Duodenal mucosa (tissue), 2 donors: Measurements from ENCODE around the gene FAM78A.

ENCODE experiments used
- H3K27ac ChIP-seq: one replicate; pipeline ENCODE4 v1.7.0; 2013; ENCODE audit warnings: low read depth, low read length
- H3K27me3 ChIP-seq, 2 donors: one replicate each; pipeline ENCODE4 v1.7.0; 2013; ENCODE audit warnings: low read length in 2 of 2, control low read depth in 1 of 2; ENCODE audit not compliant: insufficient read depth in 2 of 2, control insufficient read depth in 1 of 2
- H3K36me3 ChIP-seq, 2 donors: one replicate each; pipeline ENCODE4 v1.7.0; 2013; ENCODE audit warnings: low read length in 2 of 2, control low read depth in 1 of 2; ENCODE audit not compliant: insufficient read depth in 2 of 2, control insufficient read depth in 1 of 2
- H3K4me1 ChIP-seq, 2 donors: one replicate each; pipeline ENCODE4 v1.7.0; 2013; ENCODE audit warnings: low read length in 2 of 2, control low read depth in 1 of 2; ENCODE audit not compliant: insufficient read depth in 2 of 2, control insufficient read depth in 1 of 2
- H3K4me3 ChIP-seq, 2 donors: one replicate each; pipeline ENCODE4 v1.7.0; 2013; ENCODE audit warnings: low read length in 2 of 2, low read depth in 1 of 2
- H3K9ac ChIP-seq, 2 donors: one replicate each; pipeline ENCODE4 v1.7.0; 2013; ENCODE audit warnings: low read length in 2 of 2, low read depth in 1 of 2
- H3K9me3 ChIP-seq, 2 donors: one replicate each; pipeline ENCODE4 v1.7.0; 2013; ENCODE audit warnings: low read length in 2 of 2, control low read depth in 1 of 2; ENCODE audit not compliant: control insufficient read depth in 1 of 2

The FAM78A gene

GRCh38 chr9:131281119-131281965 lies 5.0 kb upstream of the FAM78A start:
- Histone ChIP-seq H3K36me3 (no peaks in the 10 kb centered on the region), H3K4me3 (no peak overlapping the region), H3K27ac (no peak overlapping the region), H3K27me3 (peaks cover 19 to 22% of the 10 kb centered on the region in 2 donors), H3K4me1 (peaks cover 6 to 9% of the 10 kb centered on the region in 2 donors), H3K9me3 (no peaks in the 10 kb centered on the region), H3K9ac (no peak overlapping the region)

- Histone ChIP-seq H3K9me3 (no peaks in the 10 kb centered on the region), H3K27ac (no peak overlapping the region), H3K36me3 (no peaks in the 10 kb centered on the region), H3K4me3 (no peak overlapping the region), H3K4me1 (peaks cover 6 to 9% of the 10 kb centered on the region in 2 donors), H3K9ac (no peak overlapping the region), H3K27me3 (peaks cover 22 to 24% of the 10 kb centered on the region in 2 donors)
Measured at GRCh38 chr9:131280660-131281059, 4.3 kb upstream of the FAM78A start.

GRCh38 chr9:131279863-131280570 lies 3.7 kb upstream of the FAM78A start:
- Histone ChIP-seq H3K4me3 (no peak overlapping the region), H3K4me1 (peaks cover 6 to 9% of the 10 kb centered on the region in 2 donors), H3K27ac (no peak overlapping the region), H3K9me3 (no peaks in the 10 kb centered on the region), H3K36me3 (no peaks in the 10 kb centered on the region), H3K9ac (no peak overlapping the region), H3K27me3 (peaks cover 22 to 25% of the 10 kb centered on the region in 2 donors)

GRCh38 chr9:131279196-131279862 lies 3.0 kb upstream of the FAM78A start:
- Histone ChIP-seq H3K4me1 (peaks cover 6 to 9% of the 10 kb centered on the region in 2 donors), H3K27me3 (peaks cover 22 to 25% of the 10 kb centered on the region in 2 donors), H3K36me3 (no peaks in the 10 kb centered on the region), H3K4me3 (no peak overlapping the region), H3K9ac (no peak overlapping the region), H3K27ac (no peak overlapping the region), H3K9me3 (no peaks in the 10 kb centered on the region)

GRCh38 chr9:131278702-131279111 lies 2.4 kb upstream of the FAM78A start:
- peaks cover 6 to 9% of the 10 kb centered on the region in 2 donors for H3K4me1 ChIP-seq
- H3K27me3 ChIP-seq: peaks cover 22 to 25% of the 10 kb centered on the region in 2 donors
- H3K9me3 ChIP-seq: no peaks in the 10 kb centered on the region
- no peaks in the 10 kb centered on the region for H3K36me3 ChIP-seq
- H3K4me3 ChIP-seq: no peak overlapping the region
- no peak overlapping the region for H3K9ac ChIP-seq
- no peak overlapping the region for H3K27ac ChIP-seq

GRCh38 chr9:131277910-131278701 lies 1.8 kb upstream of the FAM78A start:
- Histone ChIP-seq H3K27ac (no peak overlapping the region), H3K4me3 (peak overlapping the region; percentile 35 to 55), H3K27me3 (peaks cover 20 to 22% of the 10 kb centered on the region in 2 donors), H3K9ac (no peak overlapping the region), H3K4me1 (peaks cover 6 to 12% of the 10 kb centered on the region in 2 donors), H3K9me3 (no peaks in the 10 kb centered on the region), H3K36me3 (no peaks in the 10 kb centered on the region)

- Histone ChIP-seq H3K9ac (no peak overlapping the region), H3K27ac (no peak overlapping the region), H3K27me3 (peaks cover 18 to 21% of the 10 kb centered on the region in 2 donors), H3K9me3 (no peaks in the 10 kb centered on the region), H3K36me3 (no peaks in the 10 kb centered on the region), H3K4me3 (peak overlapping the region; percentile 27 to 55), H3K4me1 (peaks cover 6 to 13% of the 10 kb centered on the region in 2 donors)
Measured at GRCh38 chr9:131277287-131277909, 1.1 kb upstream of the FAM78A start.

GRCh38 chr9:131276891-131277286 lies 579 bp upstream of the FAM78A start:
- peaks cover 13 to 15% of the 10 kb centered on the region in 2 donors for H3K27me3 ChIP-seq
- H3K9ac ChIP-seq: no peak overlapping the region
- peaks cover 6 to 13% of the 10 kb centered on the region in 2 donors for H3K4me1 ChIP-seq

GRCh38 chr9:131275332-131276093 lies 797 bp downstream of the FAM78A start:
- Histone ChIP-seq H3K27me3 (peaks cover 6 to 7% of the 10 kb centered on the region in 2 donors), H3K4me3 (peak overlapping the region; percentile 58 to 68), H3K4me1 (peaks cover 12 to 18% of the 10 kb centered on the region in 2 donors), H3K9me3 (no peaks in the 10 kb centered on the region), H3K27ac (peak overlapping the region; percentile 46), H3K9ac (peak overlapping the region; percentile 44 to 71), H3K36me3 (no peaks in the 10 kb centered on the region)

More at GRCh38 chr9:131276891-131277286, 579 bp upstream of the FAM78A start:
- H3K9me3 ChIP-seq: no peaks in the 10 kb centered on the region
- no peak overlapping the region for H3K27ac ChIP-seq
- no peaks in the 10 kb centered on the region for H3K36me3 ChIP-seq
- H3K4me3 ChIP-seq: peak overlapping the region; percentile 27 to 58
